DND-41 (cell line): ENCODE results near the gene SIRT7.

ENCODE experiments used
- ATAC-seq: fragments of 200-7000 bp; cut with Tn5 transposase; 3 replicates; pipeline ENCODE4 v1.9.1; 2021; ENCODE audit warnings: low read depth; ENCODE audit not compliant: insufficient read depth
- DNase-seq: peaks from one replicate; pipeline ENCODE4 v3.0.0-alpha.2; 2020
- H2AFZ ChIP-seq: 2 replicates; pipeline ENCODE4 v1.6.0; 2012; ENCODE audit warnings: low read depth, low read length
- H3K27ac ChIP-seq: 2 replicates; pipeline ENCODE4 v1.5.1; 2012; ENCODE audit warnings: low read length, inconsistent platforms
- H3K27me3 ChIP-seq: fragments of 200-600 bp; sonication (generic); 2 replicates; pipeline ENCODE4 v1.6.0; 2012; ENCODE audit warnings: low read length, mild to moderate bottlenecking, inconsistent platforms; ENCODE audit not compliant: insufficient read depth, poor library complexity
- H3K36me3 ChIP-seq: 2 replicates; pipeline ENCODE4 v1.5.1; 2012; ENCODE audit warnings: low read length, inconsistent platforms; ENCODE audit not compliant: insufficient read depth
- H3K4me1 ChIP-seq: 2 replicates; pipeline ENCODE4 v1.5.1; 2012; ENCODE audit warnings: mild to moderate bottlenecking, low read length; ENCODE audit not compliant: insufficient read depth
- H3K4me2 ChIP-seq: 2 replicates; pipeline ENCODE4 v1.6.0; 2012; ENCODE audit warnings: mild to moderate bottlenecking, moderate library complexity, low read length, inconsistent platforms; ENCODE audit not compliant: insufficient read depth
- H3K4me3 ChIP-seq, 2 experiments: fragments of 200-600 bp in 1 of 2; shearing (Covaris generic) in 1 of 2; 2 replicates each; pipeline ENCODE4 v1.5.1; 2012 to 2016; ENCODE audit warnings: inconsistent platforms in 2 of 2, low read length in 2 of 2, mild to moderate bottlenecking in 2 of 2, low read depth in 1 of 2, moderate library complexity in 1 of 2
- H3K79me2 ChIP-seq: 2 replicates; pipeline ENCODE4 v1.6.0; 2012; ENCODE audit warnings: low read length, inconsistent platforms; ENCODE audit not compliant: insufficient read depth
- H3K9ac ChIP-seq: 2 replicates; pipeline ENCODE4 v1.6.0; 2012; ENCODE audit warnings: low read depth, mild to moderate bottlenecking, inconsistent platforms, low read length, moderate library complexity
- H3K9me3 ChIP-seq: 2 replicates; pipeline ENCODE4 v1.5.1; 2012; ENCODE audit warnings: low read length, moderate library complexity, mild to moderate bottlenecking, inconsistent platforms; ENCODE audit not compliant: insufficient read depth, severe bottlenecking
- H4K20me1 ChIP-seq: 2 replicates; pipeline ENCODE4 v1.6.0; 2012; ENCODE audit warnings: low read length; ENCODE audit not compliant: insufficient read depth
- EZH2 ChIP-seq: IDR thresholded peaks from 3 replicates; pipeline ENCODE4 v1.6.1; 2012; ENCODE audit warnings: borderline replicate concordance, low read depth, mild to moderate bottlenecking, moderate library complexity, low read length, inconsistent platforms; ENCODE audit not compliant: severe bottlenecking
- TF ChIP-seq, protein P1 (sequence below): IDR thresholded peaks from 2 replicates; pipeline ENCODE4 v1.5.1; 2012; ENCODE audit warnings: borderline replicate concordance, low read length, moderate library complexity, mild to moderate bottlenecking; ENCODE audit not compliant: poor library complexity, severe bottlenecking; ENCODE audit errors: extremely low read depth

SIRT7 gene

DNA sequence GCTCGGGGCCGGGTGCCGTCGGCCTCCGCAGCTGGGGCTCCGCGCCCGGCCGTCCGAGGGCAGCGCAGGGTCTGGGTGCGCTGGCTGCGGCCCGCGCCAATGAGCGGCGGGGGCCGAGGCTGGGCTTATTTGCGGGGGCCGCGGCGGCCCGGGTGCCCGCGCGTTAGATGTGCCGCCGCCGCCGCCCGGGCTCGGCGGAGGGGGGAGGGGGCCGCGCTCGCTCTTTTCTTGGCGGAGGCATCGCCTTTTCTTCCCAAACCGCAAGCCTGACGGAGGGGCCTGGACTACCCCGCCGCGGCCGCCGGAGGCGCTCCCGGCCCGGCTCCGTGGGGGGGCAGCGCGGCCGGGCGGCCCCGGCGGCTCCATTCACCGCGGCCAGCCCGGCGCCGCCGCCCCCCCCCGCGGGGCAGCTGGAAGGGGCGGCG is 43.1 kb upstream of the SIRT7 start, which contains the start of gene NOTUM:
TSS of gene NOTUM (minus strand) at position 101 of the 425 bp plus-strand sequence. CDS start 278 bp downstream, outside the sequence.
- H3K4me2 ChIP-seq, result no peak within 1 kb of the TSS
- peaks cover 6% of the 10 kb centered on the region for H3K4me1 ChIP-seq
- H3K9ac ChIP-seq, result no peak within 1 kb of the TSS
- TF ChIP-seq, protein P1, sequence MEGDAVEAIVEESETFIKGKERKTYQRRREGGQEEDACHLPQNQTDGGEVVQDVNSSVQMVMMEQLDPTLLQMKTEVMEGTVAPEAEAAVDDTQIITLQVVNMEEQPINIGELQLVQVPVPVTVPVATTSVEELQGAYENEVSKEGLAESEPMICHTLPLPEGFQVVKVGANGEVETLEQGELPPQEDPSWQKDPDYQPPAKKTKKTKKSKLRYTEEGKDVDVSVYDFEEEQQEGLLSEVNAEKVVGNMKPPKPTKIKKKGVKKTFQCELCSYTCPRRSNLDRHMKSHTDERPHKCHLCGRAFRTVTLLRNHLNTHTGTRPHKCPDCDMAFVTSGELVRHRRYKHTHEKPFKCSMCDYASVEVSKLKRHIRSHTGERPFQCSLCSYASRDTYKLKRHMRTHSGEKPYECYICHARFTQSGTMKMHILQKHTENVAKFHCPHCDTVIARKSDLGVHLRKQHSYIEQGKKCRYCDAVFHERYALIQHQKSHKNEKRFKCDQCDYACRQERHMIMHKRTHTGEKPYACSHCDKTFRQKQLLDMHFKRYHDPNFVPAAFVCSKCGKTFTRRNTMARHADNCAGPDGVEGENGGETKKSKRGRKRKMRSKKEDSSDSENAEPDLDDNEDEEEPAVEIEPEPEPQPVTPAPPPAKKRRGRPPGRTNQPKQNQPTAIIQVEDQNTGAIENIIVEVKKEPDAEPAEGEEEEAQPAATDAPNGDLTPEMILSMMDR, result peak; percentile 30
- TF ChIP-seq EZH2, result no peak
- H3K9me3 ChIP-seq, result no peaks in the 10 kb centered on the region
- DNase-seq, result peak; percentile 45
- no peaks in the 10 kb centered on the region for H4K20me1 ChIP-seq
- H3K27ac ChIP-seq, result no peak within 1 kb of the TSS
- no peaks in the 10 kb centered on the region for H3K79me2 ChIP-seq
- peak; percentile 50; the same call in 2 of the 3 replicates for ATAC-seq
- no peak within 1 kb of the TSS for H2AFZ ChIP-seq
- H3K27me3 ChIP-seq, result peaks cover 20% of the 10 kb centered on the region
- H3K36me3 ChIP-seq, result no peaks in the 10 kb centered on the region
- no peak within 1 kb of the TSS for H3K4me3 ChIP-seq

DNA sequence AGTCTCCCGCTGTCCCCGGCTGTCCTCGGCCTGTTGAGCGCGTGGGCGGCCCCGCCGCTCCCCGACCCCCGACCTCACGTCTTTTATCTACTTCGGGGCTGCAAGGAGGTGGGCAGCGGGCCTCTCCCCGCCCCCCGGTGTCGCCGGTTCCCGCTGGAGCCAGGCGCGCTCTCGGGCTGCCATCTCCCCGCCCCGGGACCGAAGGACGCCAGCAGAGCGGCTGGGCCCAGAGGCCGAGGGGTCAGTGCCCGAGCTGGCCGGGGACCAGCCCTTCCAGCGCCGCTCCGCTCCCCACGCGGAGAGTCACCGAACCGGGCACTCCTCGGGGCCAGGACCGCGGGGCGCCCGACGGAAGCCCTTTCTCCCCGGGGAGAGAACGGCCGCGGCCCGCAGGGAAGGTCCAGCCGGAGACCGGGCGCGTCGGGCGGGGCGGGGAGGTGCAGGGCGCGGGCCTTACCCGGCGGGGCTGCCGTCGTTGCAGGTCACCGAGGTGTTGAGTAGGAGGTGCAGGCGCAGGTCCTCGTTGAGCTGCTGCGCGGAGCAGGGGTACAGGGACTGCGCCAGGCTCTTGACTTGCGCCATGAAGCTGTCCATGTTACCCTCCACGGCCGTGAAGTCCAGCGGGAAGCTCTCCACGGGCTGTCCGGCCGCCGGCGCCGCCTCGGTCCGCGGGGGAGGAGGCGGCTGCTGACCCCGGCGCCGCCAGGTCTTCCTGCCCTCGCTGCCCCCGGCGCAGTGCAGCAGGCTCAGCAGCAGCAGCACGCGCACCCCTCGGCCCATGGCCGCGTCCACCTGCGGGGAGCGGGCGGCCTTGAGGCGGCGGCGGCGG is 42.4 kb upstream of the SIRT7 start:
- Histone ChIP-seq H4K20me1 (no peaks in the 10 kb centered on the region), H3K27ac (no peak overlapping the region), H3K36me3 (no peaks in the 10 kb centered on the region), H3K4me1 (peaks cover 6% of the 10 kb centered on the region), H3K4me3 (no peak overlapping the region), H3K27me3 (peaks cover 20% of the 10 kb centered on the region), H3K4me2 (no peak overlapping the region), H2AFZ (no peak overlapping the region), H3K9me3 (no peaks in the 10 kb centered on the region), H3K79me2 (no peaks in the 10 kb centered on the region), H3K9ac (no peak overlapping the region)
- TF ChIP-seq EZH2, result no peak
- TF ChIP-seq, protein P1, result no peak
- ATAC-seq (no peak), DNase-seq (no peak)

DNA sequence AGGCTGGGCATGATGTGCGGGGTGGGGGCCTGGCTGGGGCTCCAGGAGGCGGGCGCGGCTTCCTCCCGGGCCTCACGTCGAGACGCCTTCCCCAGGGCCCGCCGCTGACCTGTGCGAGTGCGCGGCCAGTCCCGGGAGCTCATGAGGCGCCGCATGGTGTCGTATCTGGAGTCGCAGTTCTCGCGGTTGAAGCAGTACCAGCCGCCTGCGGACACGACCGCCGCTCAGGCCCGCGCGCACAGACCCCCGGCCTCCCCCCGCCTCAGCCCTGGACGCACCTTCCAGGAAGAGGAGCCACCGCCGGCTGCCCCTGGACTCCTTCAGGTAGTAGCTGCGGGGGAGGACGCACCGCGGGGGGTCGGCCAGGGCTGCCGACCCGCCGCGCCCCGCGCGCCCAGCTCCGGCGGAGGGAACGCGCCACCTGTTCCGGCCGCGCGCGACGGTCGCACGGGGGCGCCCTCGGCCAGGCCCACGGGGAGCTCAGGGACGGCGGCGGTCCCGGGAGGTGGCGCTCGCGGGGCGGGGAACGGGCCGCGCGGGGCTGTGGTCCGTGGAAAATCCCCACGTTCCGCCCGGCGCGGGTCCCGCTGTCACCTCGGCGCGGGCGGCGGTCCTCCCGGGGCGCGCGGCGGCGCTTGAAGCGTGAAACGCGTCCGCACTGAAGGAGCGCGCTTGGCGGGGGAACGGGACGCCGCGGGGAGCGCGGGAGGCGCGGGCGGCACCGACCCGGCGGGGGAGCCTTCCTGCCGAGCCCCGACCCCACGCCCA is 41.6 kb upstream of the SIRT7 start:
- Histone ChIP-seq H2AFZ (no peak overlapping the region), H3K79me2 (no peaks in the 10 kb centered on the region), H3K4me1 (peaks cover 6% of the 10 kb centered on the region), H4K20me1 (no peaks in the 10 kb centered on the region), H3K36me3 (no peaks in the 10 kb centered on the region), H3K4me3 (no peak overlapping the region), H3K4me2 (peak overlapping the region; percentile 12; the same call in 1 of the 2 replicates), H3K27ac (no peak overlapping the region), H3K9ac (no peak overlapping the region), H3K9me3 (no peaks in the 10 kb centered on the region), H3K27me3 (peaks cover 20% of the 10 kb centered on the region)
- DNase-seq, result peak; percentile 57
- TF ChIP-seq, protein P1, result peak; percentile 77
- no peak for TF ChIP-seq EZH2
- ATAC-seq, result peak; percentile 87
